ENCODE data around the gene DEGS1.

- TF ChIP-seq CTCF (IDR thresholded peaks at IDR 0.05; ENCODE audit: poor library complexity, severe bottlenecking) (no peak), EZH2 (IDR thresholded peaks at IDR 0.05; ENCODE audit: borderline replicate concordance, insufficient read depth, low read length, poor library complexity, severe bottlenecking) (no peak), EP300 (conservative IDR thresholded peaks at IDR 0.05; ENCODE audit: poor library complexity, severe bottlenecking) (no peak), MXI1 (conservative IDR thresholded peaks at IDR 0.05; ENCODE audit: poor library complexity, severe bottlenecking) (no peak), REST (IDR thresholded peaks at IDR 0.05; ENCODE audit: borderline replicate concordance) (no peak), RAD21 (conservative IDR thresholded peaks at IDR 0.05) (no peak), TAF1 (IDR thresholded peaks at IDR 0.05; ENCODE audit: low read depth) (no peak)
Measured at GRCh38 chr1:224168859-224169380, 14.1 kb upstream of the DEGS1 start.

Measured in neural cell (in vitro differentiated cells).